Epidermal melanocyte (primary cell): ENCODE data around the gene DSTN.

Experiments used
- DNase-seq: peaks from one replicate; pipeline ENCODE4 v3.0.0; 2011; ENCODE audit warnings: low spot score; ENCODE audit not compliant: insufficient read length

DSTN gene

GRCh38 chr20:17622851-17623508 is 53.1 kb downstream of the DSTN start:
- DNase-seq = no peak

GRCh38 chr20:17624070-17624469 is 54.2 kb downstream of the DSTN start:
- DNase-seq = no peak

DNA sequence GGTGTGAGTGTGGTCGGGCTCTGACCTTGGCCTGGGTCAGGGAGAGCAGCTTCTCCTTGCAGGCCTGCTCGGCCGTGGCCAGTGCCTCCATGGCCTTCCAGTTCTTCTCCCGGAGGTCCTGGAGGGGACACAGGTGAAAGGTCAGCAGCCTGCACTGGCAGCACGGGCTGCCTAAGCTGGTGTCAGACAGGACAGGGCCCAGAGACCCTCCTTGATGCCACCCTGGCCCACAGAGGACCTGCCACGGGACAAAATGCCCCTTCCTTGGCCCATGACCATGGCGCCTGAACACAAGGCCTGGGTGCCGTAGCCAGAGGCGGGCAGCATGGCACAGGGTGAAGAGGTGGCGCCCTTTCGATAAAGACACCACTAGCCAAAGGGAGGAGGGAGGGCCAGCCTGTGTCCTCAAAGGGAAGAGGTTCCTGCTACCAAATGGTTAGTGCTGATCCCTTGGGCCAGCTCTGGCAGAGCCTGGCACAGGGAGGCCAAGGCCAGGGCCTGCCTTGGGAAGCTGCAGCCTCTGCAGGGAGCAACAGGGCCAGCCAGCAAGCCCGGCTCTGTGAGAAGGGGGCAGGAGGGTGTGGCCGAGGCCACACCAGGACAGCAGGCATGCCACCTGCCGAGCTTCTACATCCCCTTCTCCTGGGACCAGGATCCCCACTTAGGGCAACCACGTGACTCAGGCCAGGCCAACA is 54.8 kb downstream of the DSTN start:
- no peak for DNase-seq

- no peak for DNase-seq
Measured at GRCh38 chr20:17625246-17626051, 55.6 kb downstream of the DSTN start.

DNA sequence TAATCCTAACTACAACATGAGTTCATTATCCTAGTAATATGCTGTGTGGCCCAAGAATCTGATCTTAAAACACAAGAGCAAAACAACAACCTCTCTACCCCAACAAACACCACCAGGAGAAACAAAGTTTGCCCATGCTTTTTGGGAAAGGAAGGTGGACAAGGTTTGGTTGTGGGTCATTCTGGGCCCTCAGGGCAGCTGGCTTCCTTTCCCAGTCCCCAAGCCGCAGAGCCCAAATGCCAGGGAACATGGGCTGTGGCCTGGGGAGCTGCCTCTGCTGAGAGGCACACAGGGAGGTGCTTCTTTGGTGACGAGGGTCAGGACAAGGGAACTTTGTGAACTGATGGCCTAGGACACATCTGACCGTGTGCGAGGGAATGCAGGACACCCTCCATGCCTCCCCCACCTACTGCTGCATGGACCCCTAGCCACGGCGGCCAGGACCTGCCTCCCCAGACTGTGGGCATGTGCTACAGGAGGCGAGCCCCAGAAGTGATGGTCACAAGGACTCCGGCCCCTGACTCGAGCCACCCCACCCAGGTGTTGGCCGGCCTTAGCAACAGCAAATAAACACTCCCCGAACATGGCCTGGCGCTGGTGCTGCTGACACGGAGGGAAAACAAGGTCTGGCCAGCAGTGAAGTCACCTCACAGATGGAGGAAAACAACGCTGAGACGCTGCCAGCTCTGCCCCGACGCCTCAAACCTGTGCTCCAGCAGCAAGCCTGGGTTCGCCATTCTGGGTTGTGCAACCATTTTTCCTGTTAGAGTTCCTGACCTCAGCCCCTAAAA is 56.5 kb downstream of the DSTN start:
- no peak for DNase-seq

DNA sequence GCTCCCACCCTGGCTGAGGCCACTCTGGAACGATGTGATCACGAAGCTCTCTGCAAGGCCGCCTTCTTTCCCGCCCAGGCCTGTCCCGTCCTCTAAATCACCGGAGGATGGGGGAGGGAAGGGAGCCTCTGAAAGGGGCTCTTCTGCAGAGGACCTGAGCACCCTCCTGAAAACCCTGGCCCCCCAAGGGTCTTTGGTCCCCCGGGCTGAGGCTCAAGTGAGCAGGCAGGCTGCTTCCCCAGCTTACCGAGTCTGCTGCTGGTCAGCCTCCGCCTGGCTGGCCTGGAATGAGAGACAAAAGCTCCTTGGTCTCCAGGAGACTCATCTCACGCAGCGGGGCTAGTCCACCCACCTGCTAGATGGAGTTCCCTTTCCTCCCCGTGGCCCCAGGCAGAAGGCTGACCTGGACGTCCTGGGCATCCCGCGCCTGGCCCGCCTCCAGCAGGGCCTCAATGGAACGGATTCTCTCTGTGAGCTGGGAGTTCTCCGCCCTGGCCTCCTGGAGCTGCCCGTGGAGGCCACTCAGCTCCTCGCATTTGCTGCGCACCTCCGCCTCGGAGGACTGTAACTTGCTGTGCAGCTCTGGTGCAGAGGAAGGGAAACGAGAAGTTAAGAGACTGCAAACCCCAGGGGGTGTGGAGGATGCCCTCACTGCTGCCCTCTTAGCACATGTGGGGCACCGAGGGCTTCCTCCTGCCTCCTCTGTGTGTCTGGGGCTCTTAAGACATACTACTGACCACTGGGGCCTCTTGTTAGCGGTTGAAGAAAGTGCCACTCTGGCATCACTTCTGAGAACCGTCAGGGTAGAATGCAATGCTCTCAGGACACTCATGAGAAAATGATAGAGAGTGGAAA is 57.5 kb downstream of the DSTN start:
- no peak for DNase-seq

- no peak for DNase-seq
Measured at GRCh38 chr20:17628101-17628841, 58.4 kb downstream of the DSTN start.

DNA sequence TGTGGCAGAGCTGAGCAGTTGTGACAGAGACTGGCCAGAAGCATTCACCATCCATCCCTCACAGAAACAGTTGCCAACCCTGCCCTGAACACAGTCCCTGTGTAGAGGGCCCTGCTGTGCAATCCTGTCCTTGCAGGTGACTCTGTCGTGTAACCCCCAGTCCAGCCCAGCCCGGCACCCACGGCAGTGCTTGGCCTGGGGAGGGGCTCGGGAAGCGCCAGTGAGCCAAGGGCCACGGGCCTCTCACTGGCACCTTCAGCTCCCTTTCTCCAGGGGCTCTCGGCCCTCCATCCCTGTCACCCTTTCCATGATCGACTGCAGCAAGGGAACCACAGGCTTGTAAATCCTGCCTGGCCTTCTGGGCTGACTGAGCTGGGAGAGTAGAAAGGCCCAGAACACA is 59.1 kb downstream of the DSTN start:
- no peak for DNase-seq

DNA sequence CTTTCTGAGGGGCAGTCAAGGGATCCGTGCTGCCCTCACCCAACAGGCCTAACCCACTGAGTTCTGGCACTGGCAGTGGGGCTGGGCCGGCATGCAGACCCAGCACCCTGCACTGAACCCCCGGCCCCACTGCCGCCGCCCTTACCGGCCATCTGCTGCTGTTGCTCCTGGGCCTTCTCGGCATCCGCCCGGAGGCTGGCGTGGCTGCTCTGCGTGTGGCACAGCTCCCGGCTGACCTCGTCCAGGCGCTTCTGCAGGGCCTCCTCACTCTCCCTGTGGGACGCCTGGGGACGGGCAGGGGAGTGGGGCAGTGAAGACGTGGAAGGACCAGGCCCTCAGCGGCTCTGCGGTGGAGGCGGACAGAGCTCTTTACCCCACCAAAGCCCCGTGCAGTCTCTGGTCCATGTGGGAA is 59.8 kb downstream of the DSTN start:
- no peak for DNase-seq

DNA sequence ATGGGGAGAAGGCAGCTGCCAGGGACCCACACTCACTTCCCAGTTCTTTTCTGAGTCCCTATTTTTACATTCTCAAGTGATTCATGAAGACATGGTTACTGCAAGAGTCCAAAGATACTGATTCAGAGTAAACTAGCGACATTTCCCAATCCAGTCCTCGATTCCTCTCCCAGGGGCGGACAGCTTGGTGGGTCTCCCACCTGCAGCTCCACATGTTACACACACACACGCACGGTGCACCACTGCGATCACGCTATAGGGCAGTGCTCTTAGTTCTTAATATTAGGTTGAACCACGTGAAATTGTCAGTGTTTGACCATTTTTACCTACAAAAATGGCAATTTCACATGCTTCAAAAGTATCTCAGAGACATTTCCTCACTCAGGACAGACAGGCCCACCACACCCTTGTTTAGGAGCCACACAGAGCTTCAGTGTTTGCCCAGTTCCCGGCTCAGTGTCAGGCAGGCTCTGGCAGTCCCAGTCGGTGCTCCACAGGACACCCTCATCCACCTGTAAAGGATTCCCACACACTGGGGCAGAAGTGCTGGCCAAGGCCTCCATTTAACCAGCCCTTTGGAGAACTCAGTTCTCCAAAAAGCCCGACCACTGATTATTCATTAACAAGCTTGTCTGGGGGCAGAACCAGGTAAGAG is 60.4 kb downstream of the DSTN start:
- no peak for DNase-seq

- no peak for DNase-seq
Measured at GRCh38 chr20:17630806-17631195, 60.9 kb downstream of the DSTN start.

DNA sequence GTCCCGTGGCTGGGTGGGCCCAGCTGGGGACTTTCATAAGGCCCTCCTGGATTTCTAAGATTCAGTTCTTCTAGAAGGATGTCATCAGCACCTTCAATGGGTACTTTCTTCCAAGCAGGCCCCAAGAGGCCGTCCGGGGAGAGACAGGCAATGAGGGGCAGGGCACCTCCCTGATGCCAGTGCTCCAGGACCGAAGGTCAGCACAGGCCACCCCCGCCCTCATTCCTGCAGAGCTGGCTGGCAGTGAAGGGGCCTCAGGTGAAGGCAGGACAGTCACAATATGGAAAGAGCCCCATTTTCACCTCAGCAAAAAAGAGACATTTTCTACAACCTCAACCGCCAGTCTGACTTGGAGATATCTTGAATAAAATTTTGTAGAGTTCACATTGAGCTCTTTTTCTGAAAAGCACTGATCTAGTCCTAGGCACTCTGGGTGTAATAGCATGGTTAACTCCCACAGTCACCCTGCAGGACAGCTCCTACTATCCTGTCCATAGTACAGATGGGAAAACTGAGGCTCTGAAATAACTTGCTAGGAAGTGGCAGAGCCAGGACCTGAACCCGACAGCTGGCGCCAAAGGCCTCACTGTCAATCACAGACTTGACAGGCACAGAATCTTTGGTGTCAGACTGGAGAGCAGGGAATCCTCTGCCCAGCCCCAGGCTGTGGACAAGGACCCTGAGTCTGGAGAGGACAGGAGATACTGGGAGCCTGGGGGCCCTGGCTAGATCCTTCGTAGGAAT is 61.9 kb downstream of the DSTN start:
- DNase-seq = no peak

DNA sequence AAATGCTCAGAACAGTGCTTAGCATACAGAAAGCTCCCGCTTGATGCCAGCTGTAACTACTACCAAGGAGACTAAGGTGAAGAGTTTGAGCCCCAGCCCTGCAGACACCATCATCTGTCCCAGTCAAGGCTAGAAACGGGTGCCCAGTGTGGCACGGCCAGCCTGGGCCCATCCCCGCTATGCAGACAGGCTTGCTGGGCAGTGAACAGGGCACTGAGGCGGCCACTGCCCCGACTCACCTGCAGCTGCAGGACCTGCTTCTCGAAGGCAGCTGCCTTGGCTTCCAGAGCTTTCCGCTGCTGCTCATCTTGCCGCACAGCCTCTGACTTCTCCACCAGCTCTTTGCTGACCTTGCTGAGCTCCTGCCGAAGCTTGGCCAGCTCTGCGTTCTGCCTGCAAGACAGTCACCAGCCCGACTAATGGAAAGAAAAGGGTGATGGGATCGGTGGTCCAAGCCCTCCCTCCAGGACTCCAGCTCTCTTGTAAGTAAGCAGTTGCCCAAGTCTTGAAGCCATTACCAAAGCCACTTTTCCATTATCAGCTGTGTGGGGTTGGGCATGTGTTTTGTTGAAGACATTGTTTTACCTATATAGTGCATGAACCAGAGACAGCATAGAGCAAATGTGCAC is 63.5 kb downstream of the DSTN start:
- no peak for DNase-seq

GRCh38 chr20:17633850-17634500 is 64.1 kb downstream of the DSTN start:
- DNase-seq = no peak

DNA sequence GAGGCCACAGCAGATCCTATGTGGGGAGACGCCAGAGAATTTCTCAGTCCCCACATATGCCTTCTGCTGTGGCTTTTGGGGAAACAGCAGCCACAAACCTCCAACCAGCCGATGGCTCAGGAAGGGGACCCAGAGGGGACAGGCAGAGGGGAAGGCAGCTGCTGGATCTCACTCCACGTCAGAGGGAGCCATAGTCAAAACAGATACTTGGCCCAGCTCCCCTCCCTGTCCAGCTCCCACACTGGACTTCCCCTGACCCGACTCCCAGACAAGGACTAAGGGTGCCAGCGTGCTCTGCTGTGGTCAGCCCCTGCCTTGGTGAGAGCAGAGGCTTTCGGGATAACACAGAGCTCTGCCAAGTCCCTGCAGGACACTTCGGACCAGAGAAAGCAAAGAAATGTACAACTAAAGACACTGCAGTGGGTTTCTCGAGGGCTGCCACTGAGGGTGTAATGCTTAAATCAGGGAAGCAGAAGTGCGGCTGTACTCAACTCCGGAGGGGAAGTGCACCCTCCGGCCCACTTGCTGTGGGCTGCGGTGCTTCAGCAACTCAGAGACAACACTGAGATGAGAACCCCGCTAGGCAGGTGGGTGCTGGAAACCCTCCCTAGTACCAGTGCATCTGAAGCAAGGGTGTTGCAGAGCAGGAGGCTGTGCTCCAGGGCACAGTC is 64.9 kb downstream of the DSTN start:
- no peak for DNase-seq

- no peak for DNase-seq
Measured at GRCh38 chr20:17635332-17636244, 65.7 kb downstream of the DSTN start.
